Measurements from ENCODE around the gene PDE6H. TPM values are rescaled to one million over a fixed set of nuclear protein-coding genes. Genes with fewer than 3 reads are reported as not detected.

Gene PDE6H
- total RNA-seq (not detected), polyA plus RNA-seq (not detected)

- TF ChIP-seq NR2F2 (IDR thresholded peaks at IDR 0.05), result no peak
- TF ChIP-seq ATF3 (IDR thresholded peaks at IDR 0.05), result no peak
- no peak for TF ChIP-seq MAX (IDR thresholded peaks at IDR 0.05)
- no peak for TF ChIP-seq REST (IDR thresholded peaks at IDR 0.05)
- TF ChIP-seq YY1 (IDR thresholded peaks at IDR 0.05), result no peak
- TF ChIP-seq JUND (IDR thresholded peaks at IDR 0.05), result no peak
- TF ChIP-seq HNF4G (IDR thresholded peaks at IDR 0.05), result no peak
- no peak for TF ChIP-seq CTCF (IDR thresholded peaks at IDR 0.05; ENCODE audit: low read depth, low read length, missing input control)
- TF ChIP-seq GABPA (IDR thresholded peaks at IDR 0.05 in 1 of 2, conservative IDR thresholded peaks at IDR 0.05 in 1 of 2), result no peak
- no peak for TF ChIP-seq FOXA1 (IDR thresholded peaks at IDR 0.05)
- TF ChIP-seq HNF4A (conservative IDR thresholded peaks at IDR 0.05), result no peak
- no peak for TF ChIP-seq ZBTB33 (IDR thresholded peaks at IDR 0.05)
- TF ChIP-seq RXRA (IDR thresholded peaks at IDR 0.05), result no peak
- Histone ChIP-seq H3K36me3 (ENCODE audit: control insufficient read depth in 4 of 4, insufficient read depth in 3 of 4, low read depth in 1 of 4, low read length in 3 of 4) (no peaks in the 10 kb centered on the region), H3K9me3 (ENCODE audit: control insufficient read depth in 4 of 4, low read length in 3 of 4) (no peaks in the 10 kb centered on the region), H3K27ac (ENCODE audit: low read depth in 1 of 2, low read length in 2 of 2) (no peak within 1 kb of the TSS), H3K4me1 (ENCODE audit: control insufficient read depth in 4 of 4, insufficient read depth in 4 of 4, low read length in 3 of 4) (no peaks in the 10 kb centered on the region), H3K27me3 (ENCODE audit: control insufficient read depth in 4 of 4, insufficient read depth in 4 of 4, low read length in 3 of 4) (no peaks in the 10 kb centered on the region), H3K9ac (ENCODE audit: low read depth in 1 of 2, low read length in 2 of 2) (no peak within 1 kb of the TSS), H3K4me3 (ENCODE audit: low read depth in 1 of 3, low read length in 3 of 3) (no peak within 1 kb of the TSS)
- no peak for DNase-seq (ENCODE audit: low spot score)
- WGBS, result 92% methylated on average over 2 of the region's 2 CpGs
These were observed at the start of gene PDE6H for GRCh38 chr12:14972816-14973215. PDE6H (plus strand) TSS chr12:14973042; CDS start chr12:14978013, 4,971 bp downstream.

GRCh38 chr12:14923944-14924343 is 48.9 kb upstream of the PDE6H start:
- H3K9ac ChIP-seq (ENCODE audit: low read depth in 1 of 2, low read length in 2 of 2), result no peak overlapping the region
- DNase-seq (ENCODE audit: low spot score), result no peak
- no peak for TF ChIP-seq HNF4G (IDR thresholded peaks at IDR 0.05)
- no peaks in the 10 kb centered on the region for H3K36me3 ChIP-seq (ENCODE audit: control insufficient read depth in 4 of 4, insufficient read depth in 3 of 4, low read depth in 1 of 4, low read length in 3 of 4)
- 93% methylated on average over 2 of the region's 2 CpGs for WGBS
- H3K4me3 ChIP-seq (ENCODE audit: low read depth in 1 of 3, low read length in 3 of 3), result no peak overlapping the region
- no peak overlapping the region for H3K27ac ChIP-seq (ENCODE audit: low read depth in 1 of 2, low read length in 2 of 2)
- H3K4me1 ChIP-seq (ENCODE audit: control insufficient read depth in 4 of 4, insufficient read depth in 4 of 4, low read length in 3 of 4), result no peaks in the 10 kb centered on the region
- no peaks in the 10 kb centered on the region for H3K27me3 ChIP-seq (ENCODE audit: control insufficient read depth in 4 of 4, insufficient read depth in 4 of 4, low read length in 3 of 4)
- H3K9me3 ChIP-seq (ENCODE audit: control insufficient read depth in 4 of 4, low read length in 3 of 4), result no peaks in the 10 kb centered on the region

All from liver (tissue), 9 donors.